ENCODE data around the gene PHYH.
"Not testable (repeated sequence)": the region's sequence is repeated elsewhere in the genome, so short reads cannot be mapped to it uniquely, and the experiment has no call there.

Gene PHYH

DNA sequence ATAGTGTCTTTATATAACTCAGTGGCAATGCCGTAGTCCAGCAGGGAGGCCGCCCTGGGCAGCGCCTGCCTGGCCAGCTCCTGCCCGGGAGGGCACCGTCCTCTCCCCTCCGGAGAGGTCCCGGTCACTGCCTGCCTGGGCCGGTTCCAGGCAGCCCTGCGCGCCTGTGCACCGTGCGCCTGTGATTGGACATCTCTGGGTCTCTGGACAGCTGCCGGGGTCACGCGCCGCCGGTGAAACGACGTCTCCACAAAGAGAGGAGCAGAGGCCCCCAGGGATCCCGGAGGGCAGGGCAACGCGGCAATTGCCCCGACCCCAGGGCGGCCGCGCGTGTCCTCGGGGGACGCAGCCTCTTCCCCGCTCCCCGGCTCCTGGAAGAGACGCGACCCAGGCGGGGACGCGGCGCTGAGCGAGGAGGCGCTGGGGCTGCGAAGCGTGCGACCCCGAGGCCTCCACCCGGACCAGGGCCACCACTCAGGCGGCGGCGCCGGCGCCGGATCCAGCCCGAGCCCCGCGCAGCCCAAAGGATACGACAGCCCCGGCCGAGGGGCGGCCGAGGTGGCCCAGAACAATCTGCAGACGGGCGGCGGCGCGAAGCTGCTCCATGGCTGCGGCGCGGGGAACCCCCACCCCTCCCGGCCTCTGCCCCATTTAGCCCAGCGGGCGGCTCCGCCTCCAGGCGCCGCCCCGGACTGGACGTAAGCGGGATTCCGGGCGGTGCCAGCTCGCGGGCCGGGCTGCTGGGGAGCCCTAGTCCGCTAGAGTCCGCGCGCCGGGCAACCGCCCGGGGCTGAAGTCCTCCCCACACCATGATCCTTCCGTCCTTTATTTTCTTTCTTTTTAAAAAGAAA is at the start of gene PHYH:
Gene PHYH (minus strand): TSS at position 628 of the 851 bp plus-strand sequence. CDS start 22 bp downstream, at position 606.
- DNase-seq, result no peak

DNA sequence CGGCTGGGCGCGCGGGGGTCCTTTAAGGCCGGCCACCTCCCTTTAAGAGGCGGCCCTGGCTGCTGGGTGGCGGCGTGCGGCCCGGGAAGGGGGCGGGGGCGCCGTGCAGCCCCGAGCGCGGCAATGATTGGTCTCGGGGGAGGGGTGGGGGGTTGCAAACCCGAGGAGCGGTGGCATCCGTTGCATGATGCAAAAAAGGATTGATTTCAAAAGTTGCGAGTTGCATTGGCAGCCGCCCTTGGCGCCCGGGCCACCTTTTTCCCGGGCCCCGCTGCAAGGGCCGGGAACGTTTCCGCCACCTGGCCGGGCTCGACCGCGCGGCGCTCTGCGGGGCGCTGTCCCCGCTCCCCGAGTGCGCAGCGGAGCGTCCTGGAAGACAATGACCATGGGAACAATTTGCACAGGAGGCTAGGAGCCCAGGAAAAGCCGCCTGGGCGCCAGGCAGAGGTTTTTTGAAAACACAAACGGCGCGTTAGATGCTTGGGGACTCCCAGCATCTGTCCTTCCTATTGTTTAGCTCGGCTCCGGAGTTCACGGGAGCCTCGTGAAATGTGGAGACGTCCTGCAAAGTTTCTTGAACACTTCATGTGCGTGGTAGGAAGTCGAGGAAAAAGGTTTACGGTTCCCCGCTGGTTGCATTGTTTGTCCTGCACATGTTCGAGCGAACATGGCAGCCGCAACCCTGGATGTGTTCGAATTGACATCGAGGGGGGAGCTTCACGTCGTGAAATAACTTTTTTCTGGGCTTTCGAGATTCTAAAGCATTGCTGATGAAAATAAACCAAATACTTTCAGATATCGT is 48.6 kb upstream of the PHYH start, which contains the start of gene SEPHS1:
Gene SEPHS1 (minus strand): TSS at position 78 of the 802 bp plus-strand sequence. CDS start 3,343 bp downstream, outside the sequence.
- DNase-seq, result no peak

GRCh38 chr10:13347500-13348156 is 47.8 kb upstream of the PHYH start:
- no peak for DNase-seq

DNA sequence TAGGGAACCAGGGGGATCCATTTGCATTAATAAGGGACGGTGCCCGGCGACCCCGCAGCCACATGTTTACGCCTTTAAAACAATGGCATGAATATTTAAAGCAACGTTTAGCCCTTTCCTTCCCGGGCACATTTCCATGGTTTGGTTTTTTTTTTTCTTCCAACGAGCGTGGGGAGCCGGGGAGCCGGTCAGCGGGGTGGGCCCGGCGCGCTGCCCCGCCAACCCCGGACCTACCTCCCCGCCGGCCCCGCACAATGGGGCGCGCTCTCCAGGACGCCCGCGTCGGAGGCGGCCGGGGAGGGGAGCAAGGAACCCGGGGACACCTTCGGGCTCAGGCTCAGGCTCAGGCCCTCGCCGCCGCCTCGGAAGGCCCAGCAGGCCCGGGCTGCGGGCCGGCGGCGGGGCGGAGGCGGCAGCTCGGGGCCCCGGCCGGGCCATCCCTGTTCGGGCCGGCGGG is 47.2 kb upstream of the PHYH start:
- DNase-seq, result no peak

- no peak for DNase-seq
Observed at GRCh38 chr10:13346283-13347042, 46.6 kb upstream of the PHYH start.

GRCh38 chr10:13340626-13341376 is 40.9 kb upstream of the PHYH start:
- DNase-seq, result no peak

DNA sequence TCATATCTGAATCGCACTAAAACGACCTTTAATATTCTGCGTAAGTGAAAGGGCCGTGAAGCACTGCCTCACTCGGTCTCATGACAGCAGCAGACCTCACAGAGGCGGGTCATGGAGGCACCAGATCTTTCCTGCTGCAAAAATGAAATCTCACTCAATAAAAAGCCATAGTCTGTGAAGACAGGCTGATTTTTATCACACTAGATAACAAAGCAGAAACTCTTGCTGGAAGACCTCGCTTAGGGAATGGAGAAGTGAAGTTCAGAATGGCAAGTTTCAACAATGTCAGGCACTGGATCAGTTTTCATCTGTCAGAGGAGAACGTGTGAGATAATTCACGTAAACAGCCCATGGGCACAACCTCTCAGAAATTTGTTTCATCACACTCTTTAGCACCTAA is 40.2 kb upstream of the PHYH start:
- no peak for DNase-seq

GRCh38 chr10:13338390-13339110 is 38.7 kb upstream of the PHYH start:
- no peak for DNase-seq

DNA sequence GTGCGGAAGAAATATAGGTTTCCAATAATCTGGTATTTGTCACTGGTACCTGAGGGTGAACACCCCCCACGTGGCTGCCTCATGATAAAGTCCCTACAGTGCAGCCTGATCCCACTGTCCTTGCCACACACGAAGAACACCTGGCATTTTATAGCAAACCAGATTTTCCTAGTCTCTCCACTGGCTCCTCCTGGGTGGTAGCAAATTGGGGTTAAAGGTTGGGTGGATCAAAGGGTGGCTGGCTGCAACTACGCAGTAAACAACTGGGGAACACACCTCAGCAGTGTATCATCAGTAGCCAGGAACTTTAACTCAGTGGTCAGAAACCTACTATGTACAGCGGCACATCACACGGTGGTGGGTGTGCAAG is 37.9 kb upstream of the PHYH start:
- DNase-seq, result no peak

DNA sequence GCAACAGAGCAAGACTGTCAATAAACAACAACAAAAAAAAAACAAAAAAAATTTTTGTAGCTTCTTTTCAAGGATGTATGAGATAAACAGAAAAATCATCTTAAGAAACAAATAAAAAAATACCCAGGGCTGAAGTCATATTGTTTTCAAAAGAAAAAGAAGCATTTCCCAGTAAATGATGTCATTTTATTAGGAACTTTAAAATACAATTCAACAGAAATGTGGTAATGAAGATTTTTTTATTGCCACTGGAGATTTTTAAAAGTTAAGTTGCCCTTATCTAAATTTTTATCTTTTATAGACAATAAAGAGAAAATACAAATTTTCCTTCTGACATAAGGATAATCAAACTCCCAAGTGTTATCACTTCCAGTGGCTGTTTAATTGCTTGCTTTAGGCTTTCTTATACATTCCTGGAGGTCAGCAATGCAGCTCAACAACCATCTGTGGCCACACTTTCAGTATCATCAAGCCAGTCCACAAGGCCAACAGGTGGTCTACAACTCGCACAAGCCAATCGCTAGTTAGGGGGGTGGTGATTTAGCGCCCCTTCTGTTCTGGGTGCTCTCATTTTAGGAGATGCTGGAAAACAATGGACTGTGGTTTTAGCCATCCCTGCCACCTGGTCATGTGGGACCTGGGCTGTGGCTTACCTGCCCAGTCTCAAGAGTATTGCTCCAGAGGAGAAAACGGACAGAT is 37.4 kb upstream of the PHYH start:
- DNase-seq, result no peak

DNA sequence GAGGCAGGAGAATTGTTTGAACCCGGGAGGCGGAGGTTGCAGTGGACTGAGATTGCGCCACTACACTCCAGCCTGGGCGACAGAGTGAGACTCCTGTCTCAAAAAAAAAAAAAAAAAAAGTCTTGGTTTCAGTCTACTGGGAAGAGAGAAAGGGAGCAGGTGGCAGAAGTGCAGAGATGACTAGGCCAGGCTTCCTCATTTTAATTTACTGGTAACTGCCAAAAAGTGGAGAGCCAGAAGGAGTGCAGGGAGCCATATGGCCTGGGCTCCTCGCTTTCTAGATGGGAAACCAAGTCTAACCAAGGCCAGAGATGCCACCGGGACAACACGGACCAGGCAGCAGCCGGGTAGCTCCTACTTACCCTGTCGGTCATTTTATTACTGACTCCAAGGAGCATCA is 36.0 kb upstream of the PHYH start:
- no peak for DNase-seq

DNA sequence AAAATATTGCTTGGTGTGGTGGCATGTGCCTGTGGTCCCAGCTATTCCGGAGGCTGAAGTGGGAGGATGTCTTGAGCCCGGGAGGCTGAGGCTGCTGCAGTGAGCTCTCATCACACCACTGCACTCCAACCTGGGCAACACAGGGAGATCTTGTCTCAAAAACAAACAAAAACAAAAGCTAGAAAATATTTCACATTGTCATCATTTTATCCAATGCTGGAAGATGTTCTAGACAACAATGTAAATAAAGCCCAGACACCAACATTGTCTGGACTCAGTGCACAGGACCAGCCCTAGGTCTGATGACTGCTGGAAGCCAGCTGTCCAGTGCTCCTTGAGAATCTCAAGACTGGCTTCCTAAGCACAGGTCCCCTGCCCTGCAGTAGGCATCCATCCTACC is 34.7 kb upstream of the PHYH start:
- no peak for DNase-seq

DNA sequence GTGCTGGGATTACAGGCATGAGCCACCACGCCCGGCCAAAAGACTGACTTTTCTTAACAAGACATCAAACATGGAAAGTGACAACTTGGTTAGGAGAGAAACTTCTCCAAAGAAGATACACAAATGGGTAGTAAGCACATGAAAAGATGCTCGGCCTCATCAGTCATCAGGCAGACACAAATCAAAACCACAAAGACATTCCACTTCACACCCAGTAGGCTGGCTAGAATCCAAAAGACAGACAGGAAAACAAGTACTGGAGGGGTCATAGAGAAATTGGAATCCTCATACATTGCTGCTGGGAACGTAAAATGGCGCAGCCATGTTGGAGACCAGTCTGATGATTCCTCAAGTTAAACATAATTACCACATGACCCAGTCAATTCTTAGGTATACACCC is 31.8 kb upstream of the PHYH start:
- no peak for DNase-seq

DNA sequence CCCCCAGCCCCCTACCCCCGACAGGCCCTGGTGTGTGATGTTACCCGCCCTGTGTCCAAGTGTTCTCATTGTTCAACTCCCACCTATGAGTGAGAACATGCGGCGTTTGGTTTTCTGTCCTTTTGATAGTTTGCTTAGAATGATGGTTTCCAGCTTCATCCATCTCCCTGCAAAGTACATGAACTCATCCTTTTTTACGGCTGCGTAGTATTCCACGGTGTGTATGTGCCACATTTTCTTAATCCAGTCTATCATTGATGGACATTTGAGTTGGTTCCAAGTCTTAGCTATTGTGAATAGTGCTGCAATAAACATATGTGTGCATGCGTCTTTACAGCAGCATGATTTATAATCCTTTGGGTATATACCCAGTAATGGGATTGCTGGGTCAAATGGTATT is 31.1 kb upstream of the PHYH start:
- not testable (repeated sequence) for DNase-seq

DNA sequence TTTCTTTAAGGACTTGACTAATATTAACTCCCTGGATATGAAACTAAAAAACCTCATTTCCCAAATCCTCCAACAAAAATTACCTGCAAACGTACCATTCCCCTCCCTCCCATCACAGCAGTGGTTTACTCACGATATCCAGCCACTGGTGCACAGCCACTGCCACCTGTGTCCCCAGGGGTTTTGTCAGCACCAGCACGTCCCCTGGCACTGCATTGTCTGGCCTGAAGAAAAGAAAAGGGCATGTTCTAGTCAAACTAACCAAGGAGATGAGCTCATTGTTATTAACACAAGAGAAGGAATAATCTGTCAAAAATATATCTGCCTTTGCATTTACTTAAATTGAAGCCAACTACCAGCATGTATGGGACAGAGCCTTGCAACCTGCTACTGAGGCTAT is 29.7 kb upstream of the PHYH start:
- DNase-seq, result no peak

GRCh38 chr10:13328613-13329012 is 28.7 kb upstream of the PHYH start:
- DNase-seq, result no peak

GRCh38 chr10:13328126-13328525 is 28.3 kb upstream of the PHYH start:
- DNase-seq, result no peak

GRCh38 chr10:13327534-13327933 is 27.7 kb upstream of the PHYH start:
- DNase-seq, result no peak

- DNase-seq, result no peak
Observed at GRCh38 chr10:13322615-13323148, 22.8 kb upstream of the PHYH start.

GRCh38 chr10:13321576-13321975 is 21.7 kb upstream of the PHYH start:
- DNase-seq, result no peak

Data from NCI-H187 treated with DMSO at 0.1 percent for 48 hours (cell line).